Panc1 (cell line): ENCODE results near the gene KRT38.

ENCODE experiments used
- CTCF ChIP-seq: fragments of 450-650 bp; IDR thresholded peaks from 2 replicates; pipeline ENCODE4 v1.5.1; 2017; ENCODE audit warnings: mild to moderate bottlenecking
- POLR2AphosphoS5 ChIP-seq: IDR thresholded peaks from 2 replicates; pipeline ENCODE4 v1.6.1; 2012; ENCODE audit warnings: mild to moderate bottlenecking, low read depth, low read length, moderate library complexity

- TF ChIP-seq CTCF (no peak), POLR2AphosphoS5 (no peak)
Measured at GRCh38 chr17:41391535-41391934, 49.2 kb downstream of the KRT38 start.
